Liver (tissue), 9 donors: Measurements from ENCODE around the gene TBC1D9. TPM values are rescaled to one million over a fixed set of nuclear protein-coding genes. Genes with fewer than 3 reads are reported as not detected.

Experiments
- DNase-seq: peaks from one replicate; pipeline ENCODE4 v3.0.0-alpha.2; 2017; ENCODE audit warnings: low spot score
- H3K27ac ChIP-seq, 2 donors: one replicate each; pipeline ENCODE4 v1.7.0; 2013; ENCODE audit warnings: inconsistent platforms in 2 of 2, low read length in 2 of 2, control low read depth in 1 of 2, low read depth in 1 of 2, mild to moderate bottlenecking in 1 of 2
- H3K27me3 ChIP-seq, 4 donors: one replicate each; pipeline versions ENCODE4 v1.6.1 to v1.7.0; 2013; ENCODE audit warnings: low read length in 3 of 4, inconsistent platforms in 1 of 4, mild to moderate bottlenecking in 1 of 4, moderate library complexity in 1 of 4; ENCODE audit not compliant: control insufficient read depth in 4 of 4, insufficient read depth in 4 of 4
- H3K36me3 ChIP-seq, 4 donors: one replicate each; pipeline versions ENCODE4 v1.6.1 to v1.7.0; 2013; ENCODE audit warnings: low read length in 3 of 4, mild to moderate bottlenecking in 3 of 4, low read depth in 1 of 4, moderate library complexity in 1 of 4; ENCODE audit not compliant: control insufficient read depth in 4 of 4, insufficient read depth in 3 of 4
- H3K4me1 ChIP-seq, 4 donors: one replicate each; pipeline versions ENCODE4 v1.6.1 to v1.7.0; 2013; ENCODE audit warnings: low read length in 3 of 4, mild to moderate bottlenecking in 3 of 4, moderate library complexity in 1 of 4; ENCODE audit not compliant: control insufficient read depth in 4 of 4, insufficient read depth in 4 of 4
- H3K4me3 ChIP-seq, 3 donors: one replicate each; pipeline versions ENCODE4 v1.6.1 to v1.7.0; 2013; ENCODE audit warnings: low read length in 3 of 3, control low read depth in 1 of 3, low read depth in 1 of 3, mild to moderate bottlenecking in 1 of 3
- H3K9ac ChIP-seq, 2 donors: one replicate each; pipeline ENCODE4 v1.7.0; 2013; ENCODE audit warnings: low read length in 2 of 2, mild to moderate bottlenecking in 2 of 2, moderate library complexity in 2 of 2, control low read depth in 1 of 2, low read depth in 1 of 2
- H3K9me3 ChIP-seq, 4 donors: one replicate each; pipeline versions ENCODE4 v1.6.1 to v1.7.0; 2013; ENCODE audit warnings: low read length in 3 of 4; ENCODE audit not compliant: control insufficient read depth in 4 of 4
- CTCF ChIP-seq: fragments of 150-350 bp; IDR thresholded peaks from 2 replicates; pipeline ENCODE4 v1.5.1; 2017; ENCODE audit warnings: improper control_type of control experiment, low read depth, low read length; ENCODE audit not compliant: missing input control
- EGR1 ChIP-seq, 2 donors: IDR thresholded peaks; 2 replicates each; pipeline ENCODE4 v1.6.1; 2016 to 2018; ENCODE audit warnings: antibody characterized with exemption in 2 of 2, low read depth in 2 of 2
- FOXA2 ChIP-seq: IDR thresholded peaks from 2 replicates; pipeline ENCODE4 v1.6.1; 2016; ENCODE audit warnings: antibody characterized with exemption
- HNF4A ChIP-seq, 2 donors: conservative IDR thresholded peaks; 2 replicates each; pipeline ENCODE4 v1.6.1; 2016; ENCODE audit warnings: antibody characterized with exemption in 2 of 2, mild to moderate bottlenecking in 2 of 2
- MAX ChIP-seq: IDR thresholded peaks from 2 replicates; pipeline ENCODE4 v1.6.1; 2016; ENCODE audit warnings: antibody characterized with exemption
- NR2F2 ChIP-seq: IDR thresholded peaks from 2 replicates; pipeline ENCODE4 v1.6.1; 2016; ENCODE audit warnings: antibody characterized with exemption
- RAD21 ChIP-seq, 2 donors: IDR thresholded peaks; 2 replicates each; pipeline ENCODE4 v1.6.1; 2016; ENCODE audit warnings: antibody characterized with exemption in 2 of 2, mild to moderate bottlenecking in 2 of 2
- REST ChIP-seq: IDR thresholded peaks from 2 replicates; pipeline ENCODE4 v1.6.1; 2016; ENCODE audit warnings: antibody characterized with exemption, mild to moderate bottlenecking
- RXRA ChIP-seq, 2 donors: IDR thresholded peaks; 2 replicates each; pipeline ENCODE4 v1.6.1; 2017 to 2018; ENCODE audit warnings: antibody characterized with exemption in 2 of 2, mild to moderate bottlenecking in 1 of 2
- SP1 ChIP-seq: IDR thresholded peaks from 2 replicates; pipeline ENCODE4 v1.6.1; 2018; ENCODE audit warnings: antibody characterized with exemption, mild to moderate bottlenecking
- YY1 ChIP-seq: IDR thresholded peaks from 2 replicates; pipeline ENCODE4 v1.6.1; 2016; ENCODE audit warnings: antibody characterized with exemption, mild to moderate bottlenecking
- ZBTB33 ChIP-seq: IDR thresholded peaks from 2 replicates; pipeline ENCODE4 v1.6.1; 2016; ENCODE audit warnings: antibody characterized with exemption
- WGBS: extraction: QIAGEN DNeasy Blood & Tissue Kit; methylation state at CpG from one replicate; pipeline ENCODE4 v1.1.7; 2013; 5-methylcytosine and 5-hydroxymethylcytosine counted together
- polyA plus RNA-seq, 2 donors: library from polyadenylated mRNA; stranded (reverse) in 1 of 2; unstranded in 1 of 2; fragments of 200-250 nt in 1 of 2; fragments of >200 nt in 1 of 2; fragmentation: Nextera tagmentation in 1 of 2; extraction: Ambion mirVana in 1 of 2; gene quantifications; one replicate each; pipeline versions ENCODE4 v1.2.1 to v1.2.3, GENCODE V29; 2013 to 2015
- total RNA-seq, 2 donors: library from RNA; depleted of rRNA; stranded (reverse); fragments of >200 nt; gene quantifications; one replicate each; pipeline ENCODE4 v1.2.3, GENCODE V29; 2014
- TF ChIP-seq, protein P1 (sequence below): IDR thresholded peaks from 2 replicates; pipeline ENCODE4 v1.6.1; 2016; ENCODE audit warnings: antibody characterized with exemption
- donor health status: healthy.
- donor health status: healthy.
- donor health status: healthy.
- donor health status: healthy.
- donor health status: healthy.

Gene TBC1D9
- total and polyA plus RNA-seq, 4 donors: 1.4 to 8.5 (median 6.3) TPM

- no peak for TF ChIP-seq REST
These were observed 76.6 kb downstream of the TBC1D9 start (continued) for GRCh38 chr4:140679576-140679975.

- 89% methylated on average over 4 of the region's 4 CpGs for WGBS
- no peak for DNase-seq
- Histone ChIP-seq H3K9ac (no peak overlapping the region), H3K36me3 (peaks cover 0 to 4% (median 2%) of the 10 kb centered on the region in 4 donors), H3K4me3 (no peak overlapping the region), H3K27me3 (no peaks in the 10 kb centered on the region), H3K9me3 (no peaks in the 10 kb centered on the region), H3K4me1 (no peaks in the 10 kb centered on the region), H3K27ac (no peak overlapping the region)
- TF ChIP-seq CTCF (no peak), NR2F2 (no peak), FOXA2 (no peak), REST (no peak), EGR1 (IDR thresholded peaks at IDR 0.05; ENCODE audit: low read depth in 2 of 2) (no peak), ZBTB33 (no peak), SP1 (no peak), RAD21 (IDR thresholded peaks at IDR 0.05) (no peak), YY1 (no peak), HNF4A (conservative IDR thresholded peaks at IDR 0.05) (no peak), MAX (no peak), RXRA (IDR thresholded peaks at IDR 0.05) (no peak)
- TF ChIP-seq, protein P1, sequence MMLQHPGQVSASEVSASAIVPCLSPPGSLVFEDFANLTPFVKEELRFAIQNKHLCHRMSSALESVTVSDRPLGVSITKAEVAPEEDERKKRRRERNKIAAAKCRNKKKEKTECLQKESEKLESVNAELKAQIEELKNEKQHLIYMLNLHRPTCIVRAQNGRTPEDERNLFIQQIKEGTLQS: no peak
These were observed 80.5 kb downstream of the TBC1D9 start for GRCh38 chr4:140675599-140676231.
